Stimulated activated CD8-positive, alpha-beta memory T cell treated with anti-CD3 and anti-CD28 coated beads, Interleukin-15, amount 100 ng/mL, for 48 hours (primary cell): ENCODE measurements around the gene LENG8.
A peak's percentile ranks its signal among the peaks of the same experiment; 100 is the strongest.
"Not testable (repeated sequence)": the region's sequence is repeated elsewhere in the genome, so short reads cannot be mapped to it uniquely, and the experiment has no call there.

Source experiments
- DNase-seq, 2 donors: peaks; one replicate each; pipeline ENCODE4 v3.0.0-alpha.2; 2020; ENCODE audit warnings: low read depth in 2 of 2

Gene LENG8

DNA sequence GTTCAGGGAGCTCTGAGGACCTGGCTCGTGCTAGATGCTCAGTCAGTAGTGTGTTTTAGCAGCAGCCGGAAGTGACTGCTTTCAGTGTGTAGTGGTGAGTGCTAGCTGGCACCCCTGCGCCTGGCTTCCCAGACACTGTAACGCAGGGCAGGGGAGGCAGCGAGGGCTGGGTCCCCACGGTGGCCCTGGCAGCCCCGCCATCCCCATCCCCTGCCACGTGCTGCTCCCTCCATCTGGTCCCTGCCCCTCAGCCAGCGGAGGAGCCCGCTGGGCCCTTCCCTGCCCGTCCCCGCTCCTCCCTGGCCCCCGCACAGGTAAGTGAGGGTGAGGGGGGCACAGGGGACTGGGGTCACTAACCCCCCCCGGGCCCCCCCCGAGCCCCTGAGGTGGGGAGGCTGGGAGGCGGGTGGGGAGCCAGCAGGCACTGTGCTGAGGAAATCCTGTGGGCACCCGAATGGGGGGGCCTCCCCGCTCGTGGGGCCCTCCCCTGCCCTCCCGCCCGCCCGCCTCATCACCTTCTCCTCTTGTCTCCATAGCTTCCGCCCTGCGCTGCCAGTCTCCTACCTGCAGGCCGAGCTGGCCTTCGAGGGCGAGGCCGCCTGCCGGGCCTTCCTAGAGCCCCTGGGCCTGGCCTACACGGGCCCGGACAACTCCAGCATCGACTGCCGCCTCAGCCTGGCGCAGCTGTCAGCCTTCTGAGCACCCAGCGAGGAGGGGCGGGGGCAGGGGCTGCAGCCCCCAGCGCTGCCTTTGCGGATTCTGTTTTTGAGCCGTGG lies 11.4 kb downstream of the LENG8 start:
- DNase-seq = no peak

DNA sequence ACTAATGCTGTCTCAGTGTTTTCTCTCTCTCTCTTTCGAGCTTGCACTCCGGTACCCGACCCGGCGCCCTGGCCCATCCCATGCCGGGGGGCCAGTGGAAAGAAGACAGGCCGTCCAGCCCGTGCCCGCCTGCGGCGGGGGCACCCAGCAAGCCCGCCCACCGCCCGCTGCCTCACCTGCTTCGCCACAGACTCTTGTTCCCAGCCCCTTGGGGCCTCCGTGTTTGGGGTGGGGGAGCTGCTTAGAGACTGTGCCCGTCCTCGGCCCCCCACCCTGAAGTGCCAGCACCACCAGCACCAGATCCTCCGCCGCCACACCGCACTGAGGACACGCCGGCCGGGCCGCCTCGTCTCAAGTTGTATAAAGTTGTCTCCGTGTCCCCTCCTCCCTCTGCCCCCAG lies 12.2 kb downstream of the LENG8 start:
- DNase-seq = no peak

DNA sequence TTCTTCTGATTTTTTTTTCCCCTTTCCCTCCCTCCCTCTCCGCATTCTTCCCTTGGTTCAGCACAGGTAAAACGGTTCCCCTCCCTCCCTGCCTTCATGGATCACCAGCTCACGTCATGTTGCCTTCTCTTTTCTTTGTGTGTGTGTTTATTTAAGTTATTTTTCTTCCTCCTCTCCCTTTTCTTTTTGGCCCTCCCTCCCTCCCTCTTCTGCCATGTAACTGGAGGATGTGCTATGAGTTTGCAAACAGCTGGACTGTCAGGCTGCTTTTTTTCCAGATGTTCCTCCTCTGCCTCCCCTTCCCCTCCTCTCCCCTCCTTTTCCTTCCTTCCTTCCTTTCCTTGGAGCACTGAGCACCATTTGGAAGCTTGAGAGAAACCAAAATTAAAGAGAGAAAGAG lies 12.6 kb downstream of the LENG8 start:
- no peak for DNase-seq

DNA sequence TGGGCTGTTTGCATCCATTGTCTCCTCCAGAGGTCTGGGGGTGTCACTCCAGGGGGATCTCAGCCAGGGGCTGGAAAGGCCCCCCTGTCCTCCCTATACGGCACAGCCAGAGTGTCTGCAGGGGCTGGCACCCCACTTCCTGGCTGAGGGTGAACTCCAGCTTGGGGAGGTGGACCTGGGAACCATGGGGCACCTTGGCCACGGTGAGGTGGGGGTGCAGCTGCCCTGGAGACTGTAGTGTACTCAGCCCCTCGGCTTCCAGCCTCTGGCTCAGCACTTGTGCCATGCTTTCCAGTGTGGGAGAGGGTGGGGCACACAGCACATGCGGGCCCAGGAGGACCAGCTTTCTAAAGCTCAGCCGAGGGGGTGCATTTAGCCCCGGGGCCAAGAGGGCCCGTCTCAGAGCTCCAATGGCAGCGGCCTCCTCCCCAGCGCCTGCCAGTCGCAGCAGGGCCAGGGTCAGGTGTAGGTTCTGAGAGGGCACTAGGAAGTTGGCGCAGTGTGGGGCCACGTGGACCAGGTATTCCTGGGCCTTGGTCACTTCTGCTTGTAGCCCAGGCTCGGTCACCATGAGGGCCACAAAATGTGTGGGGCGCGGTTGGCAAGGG lies 13.2 kb downstream of the LENG8 start:
- DNase-seq = no peak

DNA sequence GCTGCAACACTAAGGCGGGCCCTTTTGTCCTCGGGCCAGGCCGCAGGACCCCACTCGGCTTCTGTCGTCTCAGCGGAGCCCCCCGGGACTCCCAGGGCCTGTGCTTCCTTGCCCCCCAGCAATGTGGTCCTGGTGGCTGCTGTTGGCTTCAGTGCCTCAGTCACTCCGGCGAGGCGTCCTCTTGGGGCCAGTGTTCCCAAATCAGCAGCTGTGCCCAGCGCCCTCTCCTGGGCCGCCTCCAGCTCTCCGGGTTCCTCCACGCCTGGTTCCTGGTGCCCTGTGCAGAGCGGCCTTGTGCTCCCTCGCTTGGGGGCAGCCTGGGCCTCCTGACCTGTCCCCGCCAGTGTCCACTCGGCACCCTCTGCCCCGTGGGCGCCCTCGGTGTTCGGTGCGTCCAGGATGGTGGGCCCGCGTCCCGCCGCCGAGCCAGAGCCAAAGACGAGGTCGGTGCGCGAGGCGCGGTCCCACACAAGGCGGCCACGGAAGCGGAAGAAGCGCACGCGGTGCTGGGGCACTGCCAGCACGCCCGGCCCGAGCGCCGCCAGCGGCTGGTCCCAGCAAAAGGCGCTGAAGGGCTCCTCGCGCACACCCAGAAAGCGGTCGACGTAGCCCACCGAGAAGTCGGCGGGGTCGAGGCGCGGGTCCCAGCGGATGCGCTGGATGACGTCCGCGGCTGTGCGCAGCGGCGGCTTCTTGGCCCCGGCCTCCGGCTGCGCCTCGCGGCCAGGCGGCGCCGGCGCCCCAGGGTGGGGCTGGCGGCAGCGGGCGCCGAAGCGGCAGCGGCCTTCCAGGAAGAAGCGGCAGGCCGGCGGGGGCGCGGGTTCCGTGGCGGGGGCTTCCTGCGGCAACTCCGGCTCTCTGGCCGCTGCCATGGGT lies 13.9 kb downstream of the LENG8 start:
- DNase-seq = peak; percentile 49 to 53

DNA sequence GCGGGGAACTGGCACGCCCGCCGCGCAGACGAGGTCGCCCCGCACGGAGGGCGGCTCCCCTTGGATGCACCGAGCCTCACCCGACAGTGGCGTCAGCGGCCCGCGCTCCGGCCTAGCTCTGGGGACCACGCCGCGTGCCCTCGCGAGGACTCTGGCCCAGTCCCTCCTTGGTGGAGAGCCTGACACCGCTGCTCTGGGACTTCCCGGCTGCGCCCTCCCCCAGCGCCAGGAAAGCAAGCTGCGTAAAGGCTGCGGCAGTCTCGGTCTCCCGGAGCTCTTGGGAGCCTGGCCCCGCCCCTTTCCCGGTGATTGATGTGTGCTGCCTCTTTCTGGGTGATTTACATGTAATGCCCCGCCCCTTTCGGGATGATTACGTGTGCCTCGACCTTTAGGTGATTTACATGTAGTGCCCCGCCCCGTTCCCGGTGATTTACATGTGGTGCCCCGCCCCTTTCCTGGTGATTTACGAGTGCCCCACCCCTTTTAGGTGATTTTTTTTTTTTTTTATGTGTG lies 14.6 kb downstream of the LENG8 start, which contains the start of gene LENG9:
Gene LENG9 (minus strand): TSS at position 248 of the 513 bp plus-strand sequence. CDS start 252 bp downstream, outside the sequence.
- DNase-seq = peak; percentile 91 to 95

DNA sequence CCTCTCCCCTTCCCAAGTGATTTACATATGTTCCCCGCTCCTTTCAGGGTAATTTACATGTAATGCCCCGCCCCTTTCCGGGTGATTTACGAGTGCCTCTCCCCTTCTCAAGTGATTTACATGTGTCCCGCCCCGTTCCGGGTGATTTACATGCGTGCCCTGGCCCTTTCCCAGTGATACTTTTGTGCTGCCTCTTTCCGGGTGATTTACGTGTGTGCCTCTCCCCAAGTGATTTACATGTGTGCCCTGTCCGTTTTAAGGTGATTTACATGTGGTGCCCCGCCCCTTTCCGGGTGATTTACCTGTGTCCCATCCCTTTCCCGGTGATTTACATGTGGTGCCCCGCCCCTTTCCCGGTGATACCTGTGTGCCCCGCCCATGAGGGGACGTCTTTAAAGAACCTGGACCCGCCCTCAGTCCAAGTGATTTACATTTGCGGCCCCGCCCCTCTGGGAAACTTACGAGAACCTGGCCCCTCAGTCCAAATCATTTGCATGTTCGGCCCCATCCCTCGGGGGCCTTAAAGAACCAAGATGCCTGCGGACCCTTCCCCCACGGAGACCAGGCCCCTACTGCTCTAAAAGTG lies 15.1 kb downstream of the LENG8 start:
- DNase-seq = peak; percentile 73 to 84

DNA sequence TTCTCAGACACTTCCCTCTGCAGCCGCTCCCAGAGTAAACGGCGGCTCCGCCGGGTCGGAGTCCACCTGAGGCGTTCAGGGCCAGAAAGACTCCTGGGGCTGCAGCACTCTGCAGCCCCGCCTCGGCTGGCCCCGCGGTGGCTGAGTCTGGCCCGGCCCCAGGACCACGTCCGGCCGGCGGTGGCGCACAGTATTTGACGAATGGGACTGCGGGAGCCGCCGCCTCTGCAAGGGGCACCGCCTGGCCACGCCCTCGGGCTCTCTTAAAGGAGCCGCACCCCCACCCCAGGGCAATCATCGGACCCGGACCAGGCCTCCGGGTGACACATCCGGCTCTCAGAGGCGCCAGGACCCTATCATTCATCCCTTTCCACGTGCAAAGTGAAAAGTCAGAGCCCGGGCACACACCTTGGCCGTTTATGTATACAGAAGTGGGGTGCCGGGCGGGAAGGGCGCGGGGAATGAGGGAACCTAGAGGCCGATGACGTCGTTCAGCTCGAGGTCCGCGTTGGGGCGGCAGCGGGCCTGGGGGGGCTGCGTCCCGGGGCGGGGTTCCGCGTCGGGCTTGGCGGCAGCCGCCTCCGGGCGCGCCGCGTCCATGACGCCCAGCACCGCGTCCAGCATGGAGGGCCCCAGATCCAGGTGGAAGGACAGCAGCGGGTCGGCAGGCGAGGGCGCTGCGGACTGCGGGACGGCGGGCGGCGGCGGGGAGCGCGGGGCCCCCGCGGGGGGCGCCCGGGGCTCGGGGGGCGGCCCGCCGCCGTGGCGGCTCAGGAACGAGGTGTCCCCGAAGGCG lies 15.8 kb downstream of the LENG8 start:
- peak; percentile 80 to 84 for DNase-seq

DNA sequence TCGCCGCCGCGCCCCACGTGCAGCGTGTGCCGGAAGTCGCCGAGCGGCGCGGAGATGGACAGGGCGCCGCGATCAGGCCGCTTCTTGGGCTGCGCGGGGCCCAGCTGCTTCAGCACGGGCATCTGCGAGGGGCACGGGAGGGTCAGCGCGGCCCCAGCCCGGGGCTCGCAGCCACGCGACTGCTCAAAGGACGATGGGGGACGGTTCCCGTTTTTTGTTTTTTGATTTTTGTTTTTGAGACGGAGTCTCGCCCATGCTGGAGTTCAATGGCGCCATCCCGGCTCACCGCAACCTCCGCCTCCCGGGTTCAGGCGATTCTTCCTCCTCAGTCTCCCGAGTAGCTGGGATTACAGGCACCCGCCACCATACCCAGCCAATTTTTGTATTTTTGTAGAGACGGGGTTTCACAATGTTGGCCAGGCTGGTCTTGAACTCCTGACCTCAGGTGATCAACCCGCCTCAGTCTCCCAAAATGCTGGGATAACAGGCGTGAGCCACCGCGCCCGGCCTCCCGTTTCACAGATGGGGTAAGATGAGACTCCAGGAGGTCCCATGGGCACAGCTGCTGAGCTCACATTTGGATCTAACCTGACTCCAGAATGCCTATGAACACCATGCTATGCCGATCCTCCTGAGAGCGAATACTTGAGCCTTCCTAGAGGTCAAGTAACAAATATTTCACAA lies 16.6 kb downstream of the LENG8 start:
- no peak for DNase-seq

DNA sequence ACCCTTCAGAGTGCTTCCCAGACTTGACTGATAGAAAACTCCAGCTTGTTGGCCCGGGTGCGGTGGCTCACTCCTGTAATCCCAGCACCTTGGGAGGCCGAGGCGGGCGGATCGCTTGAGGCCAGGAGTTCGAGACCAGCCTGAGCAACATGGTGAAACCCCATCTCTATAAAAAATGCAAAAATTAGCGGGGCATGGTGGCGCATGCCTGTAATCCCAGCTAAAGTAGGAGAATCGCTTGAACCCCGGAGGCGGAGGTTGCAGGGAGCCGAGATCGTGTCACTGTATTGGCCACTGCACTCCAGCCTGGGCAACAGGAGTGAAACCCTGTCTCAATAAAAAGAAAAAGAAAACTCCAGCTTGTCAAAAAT lies 17.1 kb downstream of the LENG8 start:
- not testable (repeated sequence) for DNase-seq

DNA sequence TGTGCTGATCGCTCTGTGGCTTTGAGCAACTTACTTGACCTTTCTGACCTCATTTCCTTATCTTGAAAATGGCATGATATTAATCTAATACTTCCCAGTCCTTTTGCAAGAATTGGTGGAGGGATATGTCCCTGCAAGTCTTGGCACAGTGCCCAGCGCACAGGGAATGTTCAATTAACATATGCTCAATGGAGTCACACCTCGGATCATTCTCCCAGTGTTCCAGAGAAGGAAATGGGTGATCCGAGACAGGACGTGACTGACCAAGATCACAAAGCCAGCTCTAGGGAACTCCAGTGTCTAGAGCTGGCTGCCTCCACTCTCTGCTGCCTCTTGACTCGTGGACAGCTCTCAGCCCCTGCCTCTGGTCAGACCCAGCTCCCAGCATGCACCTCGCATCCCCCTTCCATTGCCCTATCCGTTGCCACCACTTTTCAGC lies 20.5 kb downstream of the LENG8 start:
- DNase-seq = no peak

DNA sequence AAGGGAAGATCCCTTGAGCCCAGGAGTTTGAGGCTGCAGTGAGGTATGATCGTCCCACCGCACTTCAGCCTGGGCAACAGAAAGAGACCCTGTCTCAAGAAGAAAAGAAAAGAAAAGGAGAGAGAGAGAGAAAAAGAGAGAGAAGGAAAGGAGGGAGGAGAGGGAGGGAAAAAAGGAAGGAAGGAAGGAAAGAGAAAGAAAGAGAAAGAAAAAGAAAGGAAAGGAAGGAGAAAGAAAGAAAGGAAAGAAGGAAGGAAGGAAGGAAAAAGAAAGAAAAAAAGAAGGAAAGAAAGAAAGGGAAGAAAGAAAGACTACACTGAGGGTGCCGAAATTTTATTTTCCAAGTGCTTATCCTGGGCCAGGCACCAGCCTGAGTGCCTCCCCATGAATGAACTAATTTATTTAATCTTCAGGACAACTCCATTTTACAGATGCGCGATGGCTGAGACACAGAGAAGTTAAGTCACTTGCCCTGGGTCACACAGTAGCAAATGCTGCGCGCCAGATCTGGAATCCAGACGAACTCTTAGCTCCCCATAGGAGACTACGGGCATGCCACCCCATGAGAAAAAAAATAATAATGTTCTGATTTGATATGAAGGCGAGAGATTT lies 21.4 kb downstream of the LENG8 start:
- DNase-seq = no peak

DNA sequence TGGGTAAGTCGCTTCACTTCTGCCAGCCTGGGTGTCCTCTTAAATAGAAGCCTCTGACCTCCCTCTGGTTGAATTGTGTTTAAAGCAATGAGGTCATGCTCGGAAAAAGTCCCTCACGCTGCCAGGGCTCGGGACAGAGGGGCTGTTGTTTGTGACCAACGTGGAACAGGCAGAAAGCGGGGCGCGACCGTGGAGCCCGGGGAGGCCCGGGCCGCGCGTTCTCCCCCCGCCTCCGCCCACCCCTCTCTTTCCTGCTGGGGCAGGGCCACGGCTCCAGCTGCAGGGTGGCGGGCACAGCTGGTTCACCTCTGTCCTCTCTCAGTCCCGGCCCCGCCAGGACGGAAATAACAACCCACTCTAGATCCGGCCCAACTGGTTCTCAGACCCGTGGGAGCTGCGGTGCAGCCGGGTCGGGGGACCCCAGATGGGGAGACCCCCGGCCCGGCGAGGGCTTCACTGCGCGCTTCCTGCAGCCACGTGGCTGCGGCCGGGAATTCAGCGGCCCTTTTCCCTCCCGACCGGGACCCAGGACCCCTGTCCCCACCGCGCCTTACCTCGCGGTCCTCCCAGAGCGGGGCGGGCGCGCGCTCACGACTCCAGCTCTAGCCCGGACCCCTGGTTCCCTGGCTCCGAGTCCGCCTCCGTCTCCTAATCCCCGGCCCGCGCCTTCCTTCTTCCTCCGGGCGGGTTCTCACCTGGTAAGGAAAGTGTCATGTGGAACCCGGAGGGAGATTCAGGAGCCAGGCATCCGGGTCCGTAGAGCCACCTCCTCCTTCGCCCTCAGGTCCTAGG lies 22.2 kb downstream of the LENG8 start:
- DNase-seq = no peak

DNA sequence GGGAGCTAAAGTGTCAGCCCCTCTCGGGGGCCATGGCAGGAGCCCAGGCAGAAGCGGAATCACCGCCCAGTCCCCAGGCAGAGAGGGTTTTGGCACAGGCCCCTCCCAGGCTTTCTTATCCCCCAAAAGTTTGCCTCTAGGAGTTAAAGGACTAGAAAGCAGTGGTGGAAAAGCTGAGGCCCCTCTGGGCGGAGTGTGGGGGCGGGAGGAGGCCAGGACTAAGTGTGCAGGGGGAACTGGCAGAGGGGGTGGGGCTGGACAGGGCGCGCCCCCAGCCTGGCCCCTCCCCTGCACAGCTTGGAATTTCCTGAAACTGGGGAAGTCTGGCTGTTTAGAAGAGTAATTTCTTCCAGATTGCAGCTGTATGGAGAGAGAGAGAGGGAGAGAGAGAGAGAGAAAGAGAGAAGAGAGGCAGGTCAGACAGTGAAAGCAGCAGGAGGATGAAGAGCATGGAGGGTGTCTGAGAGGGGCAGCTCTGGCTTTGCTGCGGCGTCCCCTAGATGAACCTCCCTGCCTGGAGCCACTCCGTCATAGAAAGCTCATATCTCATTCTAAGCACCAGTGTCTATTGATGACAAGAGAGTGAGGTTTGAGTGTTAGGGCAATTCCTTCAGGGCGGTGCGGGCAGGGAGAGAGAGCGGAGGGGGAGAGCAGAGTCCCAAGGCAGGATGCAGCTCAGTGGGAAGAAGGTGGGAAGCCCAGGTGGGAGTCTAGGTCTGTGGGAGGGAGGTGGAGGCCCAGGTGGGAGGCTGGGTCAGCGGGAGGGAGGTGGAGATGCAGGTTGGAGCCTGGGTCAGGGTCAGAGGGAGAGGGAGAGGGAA lies 24.3 kb downstream of the LENG8 start, which contains the start of gene CDC42EP5:
Gene CDC42EP5 (minus strand): TSS at position 226 of the 821 bp plus-strand sequence. CDS start 7,749 bp downstream, outside the sequence.
- DNase-seq = no peak

DNA sequence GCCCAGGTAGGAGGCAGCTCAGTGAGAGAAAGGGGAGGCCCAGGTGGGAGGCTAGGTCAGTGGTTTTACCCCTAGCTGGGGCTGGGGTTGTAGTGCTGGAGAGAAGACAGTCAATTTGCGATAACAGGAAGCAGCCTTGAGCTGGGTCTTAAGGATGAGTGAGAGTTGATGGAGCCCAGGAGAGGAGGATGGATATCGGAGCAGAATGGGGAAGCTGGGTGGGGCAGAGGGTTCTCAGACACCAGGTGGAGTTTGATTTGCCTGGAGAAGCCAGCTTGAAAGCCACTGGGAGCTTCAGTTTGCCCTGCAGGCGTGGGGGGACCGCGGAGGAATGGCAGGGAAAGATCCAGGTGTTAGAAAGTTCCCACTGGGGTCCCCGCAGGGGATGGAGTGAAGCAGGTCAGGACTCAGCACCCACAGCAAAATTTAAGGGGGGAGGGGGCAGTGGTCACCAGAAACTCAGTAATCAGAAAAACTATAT lies 24.9 kb downstream of the LENG8 start:
- DNase-seq = no peak

DNA sequence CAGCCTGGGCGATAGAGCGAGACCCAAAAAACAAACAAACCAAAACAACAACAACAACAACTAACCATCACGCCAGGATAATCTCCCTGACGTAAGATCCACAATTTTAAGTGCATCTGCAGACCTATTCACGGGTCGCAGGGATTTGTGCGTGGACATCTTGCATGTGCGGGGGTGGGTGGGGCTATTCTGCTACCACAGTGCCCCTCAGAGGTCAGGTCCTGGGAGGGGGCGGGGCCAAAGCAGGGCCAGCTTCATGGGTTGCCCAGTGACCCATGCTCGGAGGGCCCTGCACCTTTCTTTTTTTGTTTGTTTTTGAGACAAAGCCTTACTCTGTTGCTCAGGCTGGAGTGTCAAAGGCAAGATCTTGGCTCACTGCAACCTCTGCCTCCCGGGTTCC lies 26.7 kb downstream of the LENG8 start:
- no peak for DNase-seq

DNA sequence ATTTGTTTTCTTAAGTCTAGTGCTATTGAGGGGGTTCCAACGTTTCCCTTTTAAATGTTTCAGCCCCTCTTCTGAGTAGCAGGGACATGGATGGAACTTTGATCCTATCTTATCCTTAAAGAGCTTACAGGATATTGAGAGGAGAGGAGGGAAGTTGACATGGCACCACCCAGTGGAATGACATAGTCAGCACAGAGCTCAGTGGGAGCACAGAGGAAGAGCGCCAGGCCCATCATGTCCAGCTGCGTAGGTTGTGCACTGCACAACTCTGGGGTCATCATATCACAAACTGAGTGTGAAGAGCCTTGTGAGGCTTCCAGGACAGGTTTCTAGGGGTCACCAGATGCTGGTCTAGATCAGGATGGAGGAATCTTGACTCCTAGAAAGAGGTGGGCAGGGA lies 28.7 kb downstream of the LENG8 start:
- no peak for DNase-seq

DNA sequence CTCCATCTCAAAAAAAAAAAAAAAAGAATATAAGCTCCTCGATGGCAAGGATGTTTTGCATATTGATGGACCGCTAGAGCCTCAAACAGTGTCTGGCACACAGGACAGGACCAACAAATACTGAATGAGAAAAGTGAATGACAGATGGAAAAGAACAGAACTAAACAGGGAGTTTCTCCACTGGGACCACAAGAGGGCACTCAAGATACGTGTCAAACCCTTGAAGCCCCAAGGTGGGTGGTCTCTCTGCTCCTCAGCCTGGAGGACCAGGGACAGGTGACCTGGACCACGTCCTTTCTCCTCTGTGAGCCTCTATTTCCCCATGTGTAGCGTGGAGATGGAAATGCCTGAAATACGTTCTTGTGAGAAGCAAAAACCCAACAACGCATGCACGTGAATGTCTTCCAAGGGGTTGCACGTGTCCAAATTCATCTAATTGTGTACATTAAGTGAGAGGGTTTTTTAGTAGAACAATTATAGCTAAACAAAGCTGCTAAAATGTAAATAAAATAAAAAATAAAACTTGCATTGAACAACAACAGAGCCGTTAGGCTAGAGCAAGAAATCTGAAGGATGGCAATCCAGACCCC lies 29.8 kb downstream of the LENG8 start:
- no peak for DNase-seq
